T-helper 1 cell treated with Interleukin-12 subunit alpha and Interleukin-12 subunit beta and Interleukin-4 antibody, amounts not matched to agents 30 μg/mL and 1 μg/mL, for 36 hours (primary cell): Measurements from ENCODE around the gene FBLN2.
"Not testable (repeated sequence)": the region's sequence is repeated elsewhere in the genome, so short reads cannot be mapped to it uniquely, and the experiment has no call there.

Experiments used
- H3K27ac Mint-ChIP-seq: one replicate; pipeline ENCODE4 v1.8.0; 2021; ENCODE audit warnings: mild to moderate bottlenecking, mixed read lengths
- H3K27me3 Mint-ChIP-seq: one replicate; pipeline ENCODE4 v1.8.0; 2021; ENCODE audit warnings: low read depth, mixed read lengths
- H3K36me3 Mint-ChIP-seq: one replicate; pipeline ENCODE4 v1.8.0; 2021; ENCODE audit warnings: low read depth, mixed read lengths
- H3K4me1 Mint-ChIP-seq: one replicate; pipeline ENCODE4 v1.8.0; 2021; ENCODE audit warnings: low read depth, mixed read lengths
- H3K4me3 Mint-ChIP-seq: one replicate; pipeline ENCODE4 v1.8.0; 2021; ENCODE audit warnings: mild to moderate bottlenecking, moderate library complexity, mixed read lengths
- H3K9me3 Mint-ChIP-seq: one replicate; pipeline ENCODE4 v1.8.0; 2021; ENCODE audit warnings: mixed read lengths

Gene FBLN2

GRCh38 chr3:13558651-13559050, 9.7 kb downstream of the FBLN2 start:
- H3K36me3 Mint-ChIP-seq, result no peaks in the 10 kb centered on the region
- H3K4me1 Mint-ChIP-seq, result no peaks in the 10 kb centered on the region
- no peaks in the 10 kb centered on the region for H3K9me3 Mint-ChIP-seq
- H3K27me3 Mint-ChIP-seq, result peaks cover 41% of the 10 kb centered on the region
- H3K4me3 Mint-ChIP-seq, result no peak overlapping the region
- H3K27ac Mint-ChIP-seq, result no peak overlapping the region

- Mint-ChIP-seq H3K4me3 (no peak overlapping the region), H3K27ac (no peak overlapping the region), H3K9me3 (no peaks in the 10 kb centered on the region), H3K4me1 (no peaks in the 10 kb centered on the region), H3K36me3 (no peaks in the 10 kb centered on the region), H3K27me3 (peaks cover 35% of the 10 kb centered on the region)
Observed at GRCh38 chr3:13559764-13560525, 11.0 kb downstream of the FBLN2 start.

- Mint-ChIP-seq H3K27me3 (peaks cover 35% of the 10 kb centered on the region), H3K4me1 (no peaks in the 10 kb centered on the region), H3K4me3 (no peak overlapping the region), H3K27ac (no peak overlapping the region), H3K36me3 (no peaks in the 10 kb centered on the region), H3K9me3 (no peaks in the 10 kb centered on the region)
Observed at GRCh38 chr3:13561376-13561775, 12.5 kb downstream of the FBLN2 start.

GRCh38 chr3:13561967-13562366, 13.0 kb downstream of the FBLN2 start:
- H3K9me3 Mint-ChIP-seq, result no peaks in the 10 kb centered on the region
- no peak overlapping the region for H3K27ac Mint-ChIP-seq
- H3K4me1 Mint-ChIP-seq, result no peaks in the 10 kb centered on the region
- H3K27me3 Mint-ChIP-seq, result peaks cover 35% of the 10 kb centered on the region
- no peaks in the 10 kb centered on the region for H3K36me3 Mint-ChIP-seq
- no peak overlapping the region for H3K4me3 Mint-ChIP-seq

GRCh38 chr3:13562421-13562820, 13.5 kb downstream of the FBLN2 start:
- H3K9me3 Mint-ChIP-seq, H3K36me3 Mint-ChIP-seq, H3K4me1 Mint-ChIP-seq, H3K4me3 Mint-ChIP-seq, H3K27ac Mint-ChIP-seq: not testable (repeated sequence)
- H3K27me3 Mint-ChIP-seq, result peaks cover 35% of the 10 kb centered on the region

GRCh38 chr3:13563321-13563720, 14.4 kb downstream of the FBLN2 start:
- Mint-ChIP-seq H3K27ac (no peak overlapping the region), H3K9me3 (no peaks in the 10 kb centered on the region), H3K36me3 (no peaks in the 10 kb centered on the region), H3K27me3 (peaks cover 32% of the 10 kb centered on the region), H3K4me1 (no peaks in the 10 kb centered on the region), H3K4me3 (no peak overlapping the region)

GRCh38 chr3:13563911-13564310, 15.0 kb downstream of the FBLN2 start:
- no peak overlapping the region for H3K27ac Mint-ChIP-seq
- no peaks in the 10 kb centered on the region for H3K36me3 Mint-ChIP-seq
- H3K9me3 Mint-ChIP-seq, result no peaks in the 10 kb centered on the region
- no peak overlapping the region for H3K4me3 Mint-ChIP-seq
- no peaks in the 10 kb centered on the region for H3K4me1 Mint-ChIP-seq
- H3K27me3 Mint-ChIP-seq, result peaks cover 28% of the 10 kb centered on the region

GRCh38 chr3:13564751-13565560, 16.0 kb downstream of the FBLN2 start:
- no peaks in the 10 kb centered on the region for H3K9me3 Mint-ChIP-seq
- H3K36me3 Mint-ChIP-seq, result no peaks in the 10 kb centered on the region
- H3K4me1 Mint-ChIP-seq, result no peaks in the 10 kb centered on the region
- peaks cover 17% of the 10 kb centered on the region for H3K27me3 Mint-ChIP-seq
- H3K4me3 Mint-ChIP-seq, result no peak overlapping the region
- no peak overlapping the region for H3K27ac Mint-ChIP-seq

- Mint-ChIP-seq H3K4me3 (no peak overlapping the region), H3K27ac (no peak overlapping the region), H3K4me1 (no peaks in the 10 kb centered on the region), H3K36me3 (no peaks in the 10 kb centered on the region), H3K9me3 (no peaks in the 10 kb centered on the region), H3K27me3 (peaks cover 11% of the 10 kb centered on the region)
Observed at GRCh38 chr3:13565581-13566452, 16.9 kb downstream of the FBLN2 start.

- peaks cover 5% of the 10 kb centered on the region for H3K27me3 Mint-ChIP-seq
- H3K4me1 Mint-ChIP-seq, result no peaks in the 10 kb centered on the region
- H3K27ac Mint-ChIP-seq, result no peak overlapping the region
- no peak overlapping the region for H3K4me3 Mint-ChIP-seq
- H3K9me3 Mint-ChIP-seq, result no peaks in the 10 kb centered on the region
- no peaks in the 10 kb centered on the region for H3K36me3 Mint-ChIP-seq
Observed at GRCh38 chr3:13566453-13566748, 17.5 kb downstream of the FBLN2 start.

GRCh38 chr3:13566769-13567310, 17.9 kb downstream of the FBLN2 start:
- no peaks in the 10 kb centered on the region for H3K36me3 Mint-ChIP-seq
- no peaks in the 10 kb centered on the region for H3K4me1 Mint-ChIP-seq
- no peaks in the 10 kb centered on the region for H3K9me3 Mint-ChIP-seq
- H3K4me3 Mint-ChIP-seq, result no peak overlapping the region
- no peak overlapping the region for H3K27ac Mint-ChIP-seq
- peaks cover 4% of the 10 kb centered on the region for H3K27me3 Mint-ChIP-seq

GRCh38 chr3:13567684-13568514, 19.0 kb downstream of the FBLN2 start:
- H3K4me3 Mint-ChIP-seq, result no peak overlapping the region
- H3K27ac Mint-ChIP-seq, result no peak overlapping the region
- H3K27me3 Mint-ChIP-seq, result peaks cover 4% of the 10 kb centered on the region
- H3K9me3 Mint-ChIP-seq, result no peaks in the 10 kb centered on the region
- H3K36me3 Mint-ChIP-seq, result no peaks in the 10 kb centered on the region
- H3K4me1 Mint-ChIP-seq, result no peaks in the 10 kb centered on the region

GRCh38 chr3:13568515-13569028, 19.6 kb downstream of the FBLN2 start:
- Mint-ChIP-seq H3K36me3 (no peaks in the 10 kb centered on the region), H3K4me3 (no peak overlapping the region), H3K27ac (no peak overlapping the region), H3K27me3 (peaks cover under 1% of the 10 kb centered on the region), H3K9me3 (no peaks in the 10 kb centered on the region), H3K4me1 (no peaks in the 10 kb centered on the region)

GRCh38 chr3:13569201-13569600, 20.3 kb downstream of the FBLN2 start:
- Mint-ChIP-seq H3K27me3 (no peaks in the 10 kb centered on the region), H3K27ac (no peak overlapping the region), H3K9me3 (no peaks in the 10 kb centered on the region), H3K4me3 (no peak overlapping the region), H3K36me3 (no peaks in the 10 kb centered on the region), H3K4me1 (no peaks in the 10 kb centered on the region)
